Right lobe of liver (tissue), 4 donors: ENCODE data around the gene MTRF1L.
A peak's percentile ranks its signal among the peaks of the same experiment; 100 is the strongest.

Experiments
- POLR2A ChIP-seq: fragments of 450-650 bp; IDR thresholded peaks from one replicate; pipeline ENCODE4 v1.6.1; 2017; ENCODE audit warnings: antibody characterized with exemption, mild to moderate bottlenecking
- TF ChIP-seq, protein P1 (sequence below), 4 donors: fragments of 200-600 bp in 3 of 4; fragments of 450-650 bp in 1 of 4; IDR thresholded peaks; one replicate each; pipeline versions ENCODE4 v1.5.1 to v1.8.0; 2016 to 2022; ENCODE audit warnings: antibody characterized with exemption in 4 of 4, mild to moderate bottlenecking in 2 of 4
- donor health status: DM: no; HTN: no; CAD: no.
- donor health status: DM: no; HTN: no; CAD: no.
- donor health status: DM: no; HTN: yes; CAD: no.

DNA sequence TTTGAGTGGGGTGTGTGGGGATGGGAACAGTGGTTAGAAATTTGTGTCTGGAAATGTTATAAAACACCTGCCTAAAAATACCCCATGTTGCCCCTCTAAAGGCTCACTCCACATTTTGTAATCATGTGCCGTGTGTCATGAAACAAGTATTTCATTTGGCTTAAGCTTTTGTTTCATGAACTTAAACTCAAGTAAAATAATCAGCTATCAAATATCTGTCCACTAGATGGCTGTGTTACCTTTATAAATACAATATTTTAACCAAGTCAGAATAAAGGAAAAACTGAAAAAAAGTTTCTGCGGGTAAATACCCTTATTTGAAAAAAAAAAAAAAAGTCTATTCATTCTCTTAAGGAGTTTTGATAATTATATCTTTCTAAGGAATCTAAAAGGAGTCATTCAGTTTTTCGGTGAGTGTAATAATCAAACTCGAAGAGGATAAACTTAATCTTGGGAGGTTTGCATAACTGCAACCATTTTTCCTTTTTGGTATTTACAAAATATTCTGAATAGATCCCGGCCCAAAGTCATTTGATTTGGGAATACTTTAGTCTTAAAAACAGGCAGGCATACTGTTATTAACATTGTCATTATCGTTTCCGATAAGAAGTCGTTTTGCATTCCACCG, 29.9 kb upstream of the MTRF1L start:
- TF ChIP-seq, protein P1, sequence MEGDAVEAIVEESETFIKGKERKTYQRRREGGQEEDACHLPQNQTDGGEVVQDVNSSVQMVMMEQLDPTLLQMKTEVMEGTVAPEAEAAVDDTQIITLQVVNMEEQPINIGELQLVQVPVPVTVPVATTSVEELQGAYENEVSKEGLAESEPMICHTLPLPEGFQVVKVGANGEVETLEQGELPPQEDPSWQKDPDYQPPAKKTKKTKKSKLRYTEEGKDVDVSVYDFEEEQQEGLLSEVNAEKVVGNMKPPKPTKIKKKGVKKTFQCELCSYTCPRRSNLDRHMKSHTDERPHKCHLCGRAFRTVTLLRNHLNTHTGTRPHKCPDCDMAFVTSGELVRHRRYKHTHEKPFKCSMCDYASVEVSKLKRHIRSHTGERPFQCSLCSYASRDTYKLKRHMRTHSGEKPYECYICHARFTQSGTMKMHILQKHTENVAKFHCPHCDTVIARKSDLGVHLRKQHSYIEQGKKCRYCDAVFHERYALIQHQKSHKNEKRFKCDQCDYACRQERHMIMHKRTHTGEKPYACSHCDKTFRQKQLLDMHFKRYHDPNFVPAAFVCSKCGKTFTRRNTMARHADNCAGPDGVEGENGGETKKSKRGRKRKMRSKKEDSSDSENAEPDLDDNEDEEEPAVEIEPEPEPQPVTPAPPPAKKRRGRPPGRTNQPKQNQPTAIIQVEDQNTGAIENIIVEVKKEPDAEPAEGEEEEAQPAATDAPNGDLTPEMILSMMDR (IDR thresholded peaks at IDR 0.05): peak; percentile 43 to 55 (median 50)
- TF ChIP-seq POLR2A: no peak
